ENCODE data around the gene SIDT1.

Gene SIDT1

DNA sequence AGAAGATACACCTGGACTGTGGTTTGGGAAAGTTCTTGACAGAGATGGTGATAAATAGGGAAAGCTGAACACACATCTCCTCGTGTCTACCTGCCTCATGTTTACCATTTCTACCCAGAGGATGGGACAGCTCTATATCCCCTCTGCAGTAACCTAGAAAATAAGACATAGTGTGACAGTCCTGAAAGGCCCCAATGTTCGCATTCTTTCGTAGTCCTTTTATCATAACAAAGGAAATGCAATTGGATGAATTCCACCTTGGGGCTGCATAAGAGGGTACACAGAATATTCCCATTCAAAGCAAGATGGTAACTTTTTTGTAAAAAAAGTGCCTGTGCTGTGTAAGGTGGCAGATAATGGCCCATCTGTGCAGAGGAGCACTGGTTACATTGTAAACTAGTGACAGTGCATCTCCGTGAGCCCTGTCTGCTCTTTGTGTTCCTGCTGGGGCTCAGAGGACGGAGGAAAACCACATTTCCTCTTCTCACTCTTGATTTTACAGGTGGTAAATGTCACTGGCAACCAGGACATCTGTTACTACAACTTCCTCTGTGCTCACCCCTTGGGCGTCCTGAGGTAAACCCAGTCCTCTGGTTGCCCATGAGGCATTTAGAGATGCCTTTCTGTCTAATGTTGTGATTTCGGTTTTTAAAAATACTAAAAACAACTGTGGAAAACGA is 74.3 kb downstream of the SIDT1 start:
- TF ChIP-seq ZBTB7A (IDR thresholded peaks at IDR 0.05; ENCODE audit: low read depth) (no peak), NFIC (IDR thresholded peaks at IDR 0.05) (no peak), TAF1 (IDR thresholded peaks at IDR 0.05; ENCODE audit: low read depth) (no peak), EGR1 (IDR thresholded peaks at IDR 0.05) (no peak), TEAD4 (IDR thresholded peaks at IDR 0.05) (no peak), FOXM1 (IDR thresholded peaks at IDR 0.05; ENCODE audit: borderline replicate concordance, low read depth) (no peak), CREB1 (IDR thresholded peaks at IDR 0.05; ENCODE audit: low read depth) (no peak), CEBPB (IDR thresholded peaks at IDR 0.05) (no peak), RAD21 (IDR thresholded peaks at IDR 0.05; ENCODE audit: low read depth) (no peak), YY1 (IDR thresholded peaks at IDR 0.05; ENCODE audit: low read depth) (no peak), TCF12 (IDR thresholded peaks at IDR 0.05; ENCODE audit: low read depth) (no peak), EP300 (IDR thresholded peaks at IDR 0.05; ENCODE audit: borderline replicate concordance) (no peak)
- TF ChIP-seq, protein P1, sequence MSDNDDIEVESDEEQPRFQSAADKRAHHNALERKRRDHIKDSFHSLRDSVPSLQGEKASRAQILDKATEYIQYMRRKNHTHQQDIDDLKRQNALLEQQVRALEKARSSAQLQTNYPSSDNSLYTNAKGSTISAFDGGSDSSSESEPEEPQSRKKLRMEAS (IDR thresholded peaks at IDR 0.05): no peak
- TF ChIP-seq, protein P2, sequence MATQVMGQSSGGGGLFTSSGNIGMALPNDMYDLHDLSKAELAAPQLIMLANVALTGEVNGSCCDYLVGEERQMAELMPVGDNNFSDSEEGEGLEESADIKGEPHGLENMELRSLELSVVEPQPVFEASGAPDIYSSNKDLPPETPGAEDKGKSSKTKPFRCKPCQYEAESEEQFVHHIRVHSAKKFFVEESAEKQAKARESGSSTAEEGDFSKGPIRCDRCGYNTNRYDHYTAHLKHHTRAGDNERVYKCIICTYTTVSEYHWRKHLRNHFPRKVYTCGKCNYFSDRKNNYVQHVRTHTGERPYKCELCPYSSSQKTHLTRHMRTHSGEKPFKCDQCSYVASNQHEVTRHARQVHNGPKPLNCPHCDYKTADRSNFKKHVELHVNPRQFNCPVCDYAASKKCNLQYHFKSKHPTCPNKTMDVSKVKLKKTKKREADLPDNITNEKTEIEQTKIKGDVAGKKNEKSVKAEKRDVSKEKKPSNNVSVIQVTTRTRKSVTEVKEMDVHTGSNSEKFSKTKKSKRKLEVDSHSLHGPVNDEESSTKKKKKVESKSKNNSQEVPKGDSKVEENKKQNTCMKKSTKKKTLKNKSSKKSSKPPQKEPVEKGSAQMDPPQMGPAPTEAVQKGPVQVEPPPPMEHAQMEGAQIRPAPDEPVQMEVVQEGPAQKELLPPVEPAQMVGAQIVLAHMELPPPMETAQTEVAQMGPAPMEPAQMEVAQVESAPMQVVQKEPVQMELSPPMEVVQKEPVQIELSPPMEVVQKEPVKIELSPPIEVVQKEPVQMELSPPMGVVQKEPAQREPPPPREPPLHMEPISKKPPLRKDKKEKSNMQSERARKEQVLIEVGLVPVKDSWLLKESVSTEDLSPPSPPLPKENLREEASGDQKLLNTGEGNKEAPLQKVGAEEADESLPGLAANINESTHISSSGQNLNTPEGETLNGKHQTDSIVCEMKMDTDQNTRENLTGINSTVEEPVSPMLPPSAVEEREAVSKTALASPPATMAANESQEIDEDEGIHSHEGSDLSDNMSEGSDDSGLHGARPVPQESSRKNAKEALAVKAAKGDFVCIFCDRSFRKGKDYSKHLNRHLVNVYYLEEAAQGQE (IDR thresholded peaks at IDR 0.05; ENCODE audit: low read depth): no peak
- TF ChIP-seq, protein P3, sequence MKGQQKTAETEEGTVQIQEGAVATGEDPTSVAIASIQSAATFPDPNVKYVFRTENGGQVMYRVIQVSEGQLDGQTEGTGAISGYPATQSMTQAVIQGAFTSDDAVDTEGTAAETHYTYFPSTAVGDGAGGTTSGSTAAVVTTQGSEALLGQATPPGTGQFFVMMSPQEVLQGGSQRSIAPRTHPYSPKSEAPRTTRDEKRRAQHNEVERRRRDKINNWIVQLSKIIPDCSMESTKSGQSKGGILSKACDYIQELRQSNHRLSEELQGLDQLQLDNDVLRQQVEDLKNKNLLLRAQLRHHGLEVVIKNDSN (IDR thresholded peaks at IDR 0.05): no peak

DNA sequence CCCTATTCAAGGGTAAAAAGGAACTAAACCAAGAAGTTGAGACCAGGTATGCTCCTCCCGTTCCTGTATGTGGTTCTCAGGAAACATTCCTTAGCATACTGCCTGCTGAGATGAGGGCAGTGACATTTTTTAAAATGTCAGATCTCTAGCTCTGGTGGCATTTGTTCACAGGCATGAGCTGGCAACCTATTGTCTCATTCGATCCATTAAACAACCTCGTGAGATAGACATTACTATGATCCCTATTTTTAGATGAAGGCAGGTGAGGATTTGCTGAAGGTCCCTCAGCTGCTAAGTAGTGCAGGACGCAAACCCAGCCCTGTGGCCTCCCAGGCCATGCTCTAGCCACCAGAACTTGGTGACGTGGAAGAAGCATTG is 74.9 kb downstream of the SIDT1 start:
- no peak for TF ChIP-seq ZBTB7A (IDR thresholded peaks at IDR 0.05; ENCODE audit: low read depth)
- TF ChIP-seq, protein P1 (IDR thresholded peaks at IDR 0.05): no peak
- no peak for TF ChIP-seq YY1 (IDR thresholded peaks at IDR 0.05; ENCODE audit: low read depth)
- no peak for TF ChIP-seq NFIC (IDR thresholded peaks at IDR 0.05)
- no peak for TF ChIP-seq EGR1 (IDR thresholded peaks at IDR 0.05)
- TF ChIP-seq TAF1 (IDR thresholded peaks at IDR 0.05; ENCODE audit: low read depth): no peak
- TF ChIP-seq, protein P3 (IDR thresholded peaks at IDR 0.05): no peak
- no peak for TF ChIP-seq RAD21 (IDR thresholded peaks at IDR 0.05; ENCODE audit: low read depth)

DNA sequence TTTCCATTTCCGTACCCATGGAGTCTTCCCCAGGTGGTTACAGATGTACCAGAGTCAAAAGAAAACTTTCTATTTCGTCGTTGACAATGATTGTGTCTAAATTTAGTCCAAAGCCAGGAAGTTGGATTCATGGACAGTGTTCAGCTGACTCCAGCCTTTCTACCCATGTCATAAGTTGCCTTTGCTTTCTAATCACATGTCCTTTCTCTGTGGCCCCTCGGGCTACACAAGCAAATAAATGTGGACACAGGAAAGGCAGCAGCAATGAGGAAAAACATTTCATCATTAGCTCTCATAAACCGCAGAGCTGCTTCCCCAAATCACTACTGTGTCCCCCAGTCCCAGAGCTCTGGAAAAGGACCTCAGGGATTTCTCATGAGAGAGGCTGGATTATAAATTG is 82.0 kb downstream of the SIDT1 start:
- TF ChIP-seq TEAD4 (IDR thresholded peaks at IDR 0.05) (no peak), NFIC (IDR thresholded peaks at IDR 0.05) (no peak), EP300 (IDR thresholded peaks at IDR 0.05; ENCODE audit: borderline replicate concordance) (no peak), TCF12 (IDR thresholded peaks at IDR 0.05; ENCODE audit: low read depth) (no peak), EGR1 (IDR thresholded peaks at IDR 0.05) (no peak), TAF1 (IDR thresholded peaks at IDR 0.05; ENCODE audit: low read depth) (no peak), FOXM1 (IDR thresholded peaks at IDR 0.05; ENCODE audit: borderline replicate concordance, low read depth) (no peak), ZBTB7A (IDR thresholded peaks at IDR 0.05; ENCODE audit: low read depth) (no peak), YY1 (IDR thresholded peaks at IDR 0.05; ENCODE audit: low read depth) (no peak), CEBPB (IDR thresholded peaks at IDR 0.05) (no peak), CREB1 (IDR thresholded peaks at IDR 0.05; ENCODE audit: low read depth) (no peak)
- TF ChIP-seq, protein P2 (IDR thresholded peaks at IDR 0.05; ENCODE audit: low read depth): no peak
- TF ChIP-seq, protein P1 (IDR thresholded peaks at IDR 0.05): no peak
- TF ChIP-seq, protein P3 (IDR thresholded peaks at IDR 0.05): no peak

DNA sequence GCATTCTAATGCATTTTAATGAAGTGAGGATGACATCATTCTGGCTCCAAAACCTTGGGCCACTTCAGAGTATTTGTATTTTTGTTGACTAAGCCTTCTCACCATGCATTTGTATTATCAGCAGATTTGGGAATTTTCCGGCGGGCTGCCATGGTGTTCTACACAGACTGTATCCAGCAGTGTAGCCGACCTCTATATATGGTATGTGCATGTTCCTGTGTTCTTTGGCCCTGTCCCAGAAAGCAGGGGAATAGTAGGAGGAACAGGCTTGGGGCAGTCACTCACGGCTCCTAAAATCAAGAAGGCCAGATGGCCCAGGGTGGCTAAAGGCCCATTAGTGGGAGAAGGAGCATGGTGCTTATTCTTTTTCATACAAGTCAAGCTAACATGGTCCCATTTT is 83.6 kb downstream of the SIDT1 start:
- no peak for TF ChIP-seq TAF1 (IDR thresholded peaks at IDR 0.05; ENCODE audit: low read depth)
- TF ChIP-seq, protein P1 (IDR thresholded peaks at IDR 0.05): no peak
- TF ChIP-seq FOXM1 (IDR thresholded peaks at IDR 0.05; ENCODE audit: borderline replicate concordance, low read depth): no peak
- TF ChIP-seq ZBTB7A (IDR thresholded peaks at IDR 0.05; ENCODE audit: low read depth): no peak
- TF ChIP-seq EP300 (IDR thresholded peaks at IDR 0.05; ENCODE audit: borderline replicate concordance): no peak
- TF ChIP-seq NFIC (IDR thresholded peaks at IDR 0.05): no peak
- TF ChIP-seq, protein P2 (IDR thresholded peaks at IDR 0.05; ENCODE audit: low read depth): no peak
- no peak for TF ChIP-seq CEBPB (IDR thresholded peaks at IDR 0.05)
- TF ChIP-seq CREB1 (IDR thresholded peaks at IDR 0.05; ENCODE audit: low read depth): no peak
- no peak for TF ChIP-seq YY1 (IDR thresholded peaks at IDR 0.05; ENCODE audit: low read depth)
- no peak for TF ChIP-seq TEAD4 (IDR thresholded peaks at IDR 0.05)
- TF ChIP-seq RAD21 (IDR thresholded peaks at IDR 0.05; ENCODE audit: low read depth): no peak
- no peak for TF ChIP-seq EGR1 (IDR thresholded peaks at IDR 0.05)
- no peak for TF ChIP-seq TCF12 (IDR thresholded peaks at IDR 0.05; ENCODE audit: low read depth)
- TF ChIP-seq, protein P3 (IDR thresholded peaks at IDR 0.05): no peak
